Rectal smooth muscle tissue (tissue), 1 donor: ENCODE results near the gene SAP130.
"Not testable (repeated sequence)": the region's sequence is repeated elsewhere in the genome, so short reads cannot be mapped to it uniquely, and the experiment has no call there.

ENCODE experiments used
- H3K27ac ChIP-seq: one replicate; pipeline ENCODE4 v1.7.0; 2013; ENCODE audit warnings: low read depth, low read length, inconsistent platforms
- H3K27me3 ChIP-seq: one replicate; pipeline ENCODE4 v1.7.0; 2013; ENCODE audit warnings: low read length; ENCODE audit not compliant: control insufficient read depth, insufficient read depth
- H3K36me3 ChIP-seq: one replicate; pipeline ENCODE4 v1.7.0; 2013; ENCODE audit warnings: low read length; ENCODE audit not compliant: control insufficient read depth, insufficient read depth
- H3K4me1 ChIP-seq: one replicate; pipeline ENCODE4 v1.7.0; 2013; ENCODE audit warnings: low read length; ENCODE audit not compliant: control insufficient read depth, insufficient read depth
- H3K4me3 ChIP-seq: one replicate; pipeline ENCODE4 v1.7.0; 2013; ENCODE audit warnings: low read length
- H3K9ac ChIP-seq: one replicate; pipeline ENCODE4 v1.7.0; 2013; ENCODE audit warnings: low read length

The SAP130 gene

GRCh38 chr2:127935337-127935736 is 92.5 kb downstream of the SAP130 start:
- Histone ChIP-seq H3K27me3 (no peaks in the 10 kb centered on the region), H3K9ac (no peak overlapping the region), H3K4me3 (no peak overlapping the region), H3K27ac (no peak overlapping the region), H3K36me3 (no peaks in the 10 kb centered on the region), H3K4me1 (no peaks in the 10 kb centered on the region)

GRCh38 chr2:127932199-127932876 is 95.5 kb downstream of the SAP130 start:
- no peak overlapping the region for H3K27ac ChIP-seq

GRCh38 chr2:127929449-127929848 is 98.4 kb downstream of the SAP130 start:
- H3K27me3 ChIP-seq, result no peaks in the 10 kb centered on the region
- H3K4me3 ChIP-seq, result no peak overlapping the region
- H3K36me3 ChIP-seq, result no peaks in the 10 kb centered on the region
- no peaks in the 10 kb centered on the region for H3K4me1 ChIP-seq
- H3K9ac ChIP-seq, result no peak overlapping the region
- no peak overlapping the region for H3K27ac ChIP-seq

More at GRCh38 chr2:127932199-127932876, 95.5 kb downstream of the SAP130 start:
- no peaks in the 10 kb centered on the region for H3K27me3 ChIP-seq
- no peaks in the 10 kb centered on the region for H3K36me3 ChIP-seq
- no peak overlapping the region for H3K4me3 ChIP-seq
- no peak overlapping the region for H3K9ac ChIP-seq
- no peaks in the 10 kb centered on the region for H3K4me1 ChIP-seq

GRCh38 chr2:127927384-127927783 is 100.5 kb downstream of the SAP130 start:
- Histone ChIP-seq H3K4me1 (no peaks in the 10 kb centered on the region), H3K36me3 (no peaks in the 10 kb centered on the region), H3K27me3 (no peaks in the 10 kb centered on the region), H3K4me3 (no peak overlapping the region), H3K27ac (no peak overlapping the region), H3K9ac (no peak overlapping the region)

GRCh38 chr2:127917916-127918315 is 109.9 kb downstream of the SAP130 start:
- Histone ChIP-seq H3K36me3 (no peaks in the 10 kb centered on the region), H3K4me1 (no peaks in the 10 kb centered on the region), H3K4me3 (no peak overlapping the region), H3K27ac (no peak overlapping the region), H3K9ac (no peak overlapping the region), H3K27me3 (no peaks in the 10 kb centered on the region)

- H3K27me3 ChIP-seq, result no peaks in the 10 kb centered on the region
- no peak overlapping the region for H3K4me3 ChIP-seq
These were observed 113.9 kb downstream of the SAP130 start for GRCh38 chr2:127913808-127914457.

GRCh38 chr2:127911737-127912136 is 116.1 kb downstream of the SAP130 start:
- H3K4me3 ChIP-seq, result no peak overlapping the region
- no peaks in the 10 kb centered on the region for H3K27me3 ChIP-seq
- no peaks in the 10 kb centered on the region for H3K36me3 ChIP-seq
- H3K27ac ChIP-seq, result no peak overlapping the region
- H3K4me1 ChIP-seq, result no peaks in the 10 kb centered on the region
- no peak overlapping the region for H3K9ac ChIP-seq

More at GRCh38 chr2:127913808-127914457, 113.9 kb downstream of the SAP130 start:
- H3K9ac ChIP-seq, result no peak overlapping the region
- H3K27ac ChIP-seq, result no peak overlapping the region
- no peaks in the 10 kb centered on the region for H3K4me1 ChIP-seq
- no peaks in the 10 kb centered on the region for H3K36me3 ChIP-seq

GRCh38 chr2:127910415-127910814 is 117.4 kb downstream of the SAP130 start:
- Histone ChIP-seq H3K9ac (no peak overlapping the region), H3K27ac (no peak overlapping the region), H3K27me3 (no peaks in the 10 kb centered on the region), H3K4me3 (no peak overlapping the region), H3K36me3 (no peaks in the 10 kb centered on the region), H3K4me1 (no peaks in the 10 kb centered on the region)

- Histone ChIP-seq H3K27ac (no peak overlapping the region), H3K4me3 (no peak overlapping the region), H3K9ac (no peak overlapping the region), H3K4me1 (no peaks in the 10 kb centered on the region), H3K27me3 (no peaks in the 10 kb centered on the region), H3K36me3 (no peaks in the 10 kb centered on the region)
These were observed 118.8 kb downstream of the SAP130 start for GRCh38 chr2:127909019-127909418.

GRCh38 chr2:127907733-127908400 is 120.0 kb downstream of the SAP130 start:
- H3K36me3 ChIP-seq, H3K4me3 ChIP-seq, H3K9ac ChIP-seq, H3K27me3 ChIP-seq, H3K27ac ChIP-seq, H3K4me1 ChIP-seq: not testable (repeated sequence)

GRCh38 chr2:127906206-127906926 is 121.5 kb downstream of the SAP130 start:
- Histone ChIP-seq H3K4me1 (peaks cover 4% of the 10 kb centered on the region), H3K4me3 (no peak overlapping the region), H3K27me3 (no peaks in the 10 kb centered on the region)

GRCh38 chr2:127901339-127902056 is 126.4 kb downstream of the SAP130 start:
- H3K9ac ChIP-seq, result no peak overlapping the region
- H3K4me3 ChIP-seq, result no peak overlapping the region
- no peaks in the 10 kb centered on the region for H3K36me3 ChIP-seq
- peaks cover 5% of the 10 kb centered on the region for H3K4me1 ChIP-seq
- H3K27me3 ChIP-seq, result no peaks in the 10 kb centered on the region
- peak overlapping the region; percentile 89 for H3K27ac ChIP-seq

More at GRCh38 chr2:127906206-127906926, 121.5 kb downstream of the SAP130 start:
- no peaks in the 10 kb centered on the region for H3K36me3 ChIP-seq
- H3K27ac ChIP-seq, result no peak overlapping the region
- no peak overlapping the region for H3K9ac ChIP-seq
